GM20000 (cell line): Measurements from ENCODE around the gene CLDN22.

Experiments
- DNase-seq: peaks from one replicate; pipeline ENCODE4 v3.0.0; 2012; ENCODE audit warnings: low spot score
- CTCF ChIP-seq: IDR thresholded peaks from 2 replicates; pipeline ENCODE4 v1.5.1; 2012; ENCODE audit warnings: mild to moderate bottlenecking, control low read depth; ENCODE audit errors: extremely low read depth, missing control alignments

CLDN22 gene

GRCh38 chr4:183335369-183335940 is 15.4 kb upstream of the CLDN22 start:
- no peak for DNase-seq
- TF ChIP-seq CTCF: no peak

GRCh38 chr4:183333983-183334382 is 13.9 kb upstream of the CLDN22 start:
- TF ChIP-seq CTCF: no peak
- DNase-seq: no peak

GRCh38 chr4:183333202-183333601 is 13.1 kb upstream of the CLDN22 start:
- TF ChIP-seq CTCF: no peak
- no peak for DNase-seq

GRCh38 chr4:183332447-183332846 is 12.4 kb upstream of the CLDN22 start:
- TF ChIP-seq CTCF: no peak
- DNase-seq: no peak

GRCh38 chr4:183330841-183331240 is 10.8 kb upstream of the CLDN22 start:
- TF ChIP-seq CTCF: no peak
- DNase-seq: no peak

- TF ChIP-seq CTCF: no peak
- DNase-seq: no peak
Measured at GRCh38 chr4:183329954-183330742, 10.1 kb upstream of the CLDN22 start.

- DNase-seq: no peak
Measured at GRCh38 chr4:183329244-183329643, 9.2 kb upstream of the CLDN22 start.

More at GRCh38 chr4:183329244-183329643, 9.2 kb upstream of the CLDN22 start:
- no peak for TF ChIP-seq CTCF
